HCT116 (cell line): ENCODE data around the gene PIP5KL1.

Experiments used
- CEBPB ChIP-seq: IDR thresholded peaks from 2 replicates; pipeline ENCODE4 v1.6.1; 2012; ENCODE audit warnings: low read depth
- FOSL1 ChIP-seq: IDR thresholded peaks from 2 replicates; pipeline ENCODE4 v1.6.1; 2012; ENCODE audit warnings: low read depth
- POLR2AphosphoS5 ChIP-seq: IDR thresholded peaks from 2 replicates; pipeline ENCODE4 v1.6.1; 2011; ENCODE audit warnings: mild to moderate bottlenecking, low read depth, low read length, moderate library complexity
- SIN3A ChIP-seq: IDR thresholded peaks from 2 replicates; pipeline ENCODE4 v1.6.1; 2012; ENCODE audit warnings: low read depth
- SRF ChIP-seq: IDR thresholded peaks from 2 replicates; pipeline ENCODE4 v1.6.1; 2012; ENCODE audit warnings: low read depth
- YY1 ChIP-seq: IDR thresholded peaks from 2 replicates; pipeline ENCODE4 v1.6.1; 2011; ENCODE audit warnings: low read length, low read depth, moderate library complexity, mild to moderate bottlenecking; ENCODE audit not compliant: insufficient replicate concordance; ENCODE audit errors: extremely low read depth
- TF ChIP-seq, protein P1 (sequence below): IDR thresholded peaks from 2 replicates; pipeline ENCODE4 v1.6.1; 2012
- TF ChIP-seq, protein P2 (sequence below), 3 experiments: fragments of 200-600 bp in 1 of 3; sonication (generic) in 1 of 3; IDR thresholded peaks in 2 of 3; conservative IDR thresholded peaks in 1 of 3; 2 replicates each; pipeline ENCODE4 v1.5.1; 2012 to 2017; ENCODE audit warnings: low read depth in 2 of 3, low read length in 2 of 3, antibody characterized with exemption in 1 of 3, borderline replicate concordance in 1 of 3, control low read depth in 1 of 3, mild to moderate bottlenecking in 1 of 3, mixed read lengths in 1 of 3, mixed run types in 1 of 3, moderate library complexity in 1 of 3; ENCODE audit not compliant: insufficient read depth in 1 of 3
- TF ChIP-seq, protein P3 (sequence below): IDR thresholded peaks from 2 replicates; pipeline ENCODE4 v1.6.1; 2012; ENCODE audit warnings: low read depth

DNA sequence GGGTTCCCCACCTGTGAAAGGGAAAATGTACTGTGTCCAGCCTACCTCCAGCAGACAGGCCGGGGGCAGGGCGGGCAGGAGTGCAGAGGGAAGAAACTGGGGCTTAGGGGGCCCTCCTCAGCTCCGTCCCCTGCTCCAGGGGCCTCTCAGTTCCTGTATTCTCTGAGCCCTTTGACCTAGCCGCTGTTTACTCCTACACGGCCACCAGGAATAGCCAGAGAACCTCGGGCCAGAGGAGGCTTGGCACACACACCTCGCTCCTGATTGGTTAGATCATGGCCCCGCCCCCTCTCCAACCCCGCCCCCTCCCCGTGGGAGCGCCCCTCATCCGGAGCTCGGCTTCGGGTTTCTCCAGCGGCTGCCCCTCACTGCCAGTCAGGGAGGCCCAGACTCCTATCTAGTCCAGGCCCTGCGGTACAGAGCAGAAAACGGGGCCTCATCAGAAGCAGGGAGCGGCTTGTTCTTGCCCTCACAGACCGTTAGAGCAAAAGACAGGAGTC lies 33.3 kb downstream of the PIP5KL1 start:
- TF ChIP-seq, protein P1, sequence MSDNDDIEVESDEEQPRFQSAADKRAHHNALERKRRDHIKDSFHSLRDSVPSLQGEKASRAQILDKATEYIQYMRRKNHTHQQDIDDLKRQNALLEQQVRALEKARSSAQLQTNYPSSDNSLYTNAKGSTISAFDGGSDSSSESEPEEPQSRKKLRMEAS: no peak
- TF ChIP-seq, protein P2, sequence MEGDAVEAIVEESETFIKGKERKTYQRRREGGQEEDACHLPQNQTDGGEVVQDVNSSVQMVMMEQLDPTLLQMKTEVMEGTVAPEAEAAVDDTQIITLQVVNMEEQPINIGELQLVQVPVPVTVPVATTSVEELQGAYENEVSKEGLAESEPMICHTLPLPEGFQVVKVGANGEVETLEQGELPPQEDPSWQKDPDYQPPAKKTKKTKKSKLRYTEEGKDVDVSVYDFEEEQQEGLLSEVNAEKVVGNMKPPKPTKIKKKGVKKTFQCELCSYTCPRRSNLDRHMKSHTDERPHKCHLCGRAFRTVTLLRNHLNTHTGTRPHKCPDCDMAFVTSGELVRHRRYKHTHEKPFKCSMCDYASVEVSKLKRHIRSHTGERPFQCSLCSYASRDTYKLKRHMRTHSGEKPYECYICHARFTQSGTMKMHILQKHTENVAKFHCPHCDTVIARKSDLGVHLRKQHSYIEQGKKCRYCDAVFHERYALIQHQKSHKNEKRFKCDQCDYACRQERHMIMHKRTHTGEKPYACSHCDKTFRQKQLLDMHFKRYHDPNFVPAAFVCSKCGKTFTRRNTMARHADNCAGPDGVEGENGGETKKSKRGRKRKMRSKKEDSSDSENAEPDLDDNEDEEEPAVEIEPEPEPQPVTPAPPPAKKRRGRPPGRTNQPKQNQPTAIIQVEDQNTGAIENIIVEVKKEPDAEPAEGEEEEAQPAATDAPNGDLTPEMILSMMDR (IDR thresholded peaks at IDR 0.05 in 2 of 3, conservative IDR thresholded peaks at IDR 0.05 in 1 of 3; ENCODE audit: borderline replicate concordance in 1 of 3, insufficient read depth in 1 of 3, low read depth in 2 of 3, low read length in 2 of 3): no peak
- no peak for TF ChIP-seq POLR2AphosphoS5
- no peak for TF ChIP-seq CEBPB
- no peak for TF ChIP-seq YY1
- TF ChIP-seq FOSL1: no peak
- TF ChIP-seq, protein P3, sequence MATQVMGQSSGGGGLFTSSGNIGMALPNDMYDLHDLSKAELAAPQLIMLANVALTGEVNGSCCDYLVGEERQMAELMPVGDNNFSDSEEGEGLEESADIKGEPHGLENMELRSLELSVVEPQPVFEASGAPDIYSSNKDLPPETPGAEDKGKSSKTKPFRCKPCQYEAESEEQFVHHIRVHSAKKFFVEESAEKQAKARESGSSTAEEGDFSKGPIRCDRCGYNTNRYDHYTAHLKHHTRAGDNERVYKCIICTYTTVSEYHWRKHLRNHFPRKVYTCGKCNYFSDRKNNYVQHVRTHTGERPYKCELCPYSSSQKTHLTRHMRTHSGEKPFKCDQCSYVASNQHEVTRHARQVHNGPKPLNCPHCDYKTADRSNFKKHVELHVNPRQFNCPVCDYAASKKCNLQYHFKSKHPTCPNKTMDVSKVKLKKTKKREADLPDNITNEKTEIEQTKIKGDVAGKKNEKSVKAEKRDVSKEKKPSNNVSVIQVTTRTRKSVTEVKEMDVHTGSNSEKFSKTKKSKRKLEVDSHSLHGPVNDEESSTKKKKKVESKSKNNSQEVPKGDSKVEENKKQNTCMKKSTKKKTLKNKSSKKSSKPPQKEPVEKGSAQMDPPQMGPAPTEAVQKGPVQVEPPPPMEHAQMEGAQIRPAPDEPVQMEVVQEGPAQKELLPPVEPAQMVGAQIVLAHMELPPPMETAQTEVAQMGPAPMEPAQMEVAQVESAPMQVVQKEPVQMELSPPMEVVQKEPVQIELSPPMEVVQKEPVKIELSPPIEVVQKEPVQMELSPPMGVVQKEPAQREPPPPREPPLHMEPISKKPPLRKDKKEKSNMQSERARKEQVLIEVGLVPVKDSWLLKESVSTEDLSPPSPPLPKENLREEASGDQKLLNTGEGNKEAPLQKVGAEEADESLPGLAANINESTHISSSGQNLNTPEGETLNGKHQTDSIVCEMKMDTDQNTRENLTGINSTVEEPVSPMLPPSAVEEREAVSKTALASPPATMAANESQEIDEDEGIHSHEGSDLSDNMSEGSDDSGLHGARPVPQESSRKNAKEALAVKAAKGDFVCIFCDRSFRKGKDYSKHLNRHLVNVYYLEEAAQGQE: no peak
- no peak for TF ChIP-seq SIN3A
- no peak for TF ChIP-seq SRF
